ENCODE measurements around the gene SCN8A.

SCN8A gene

DNA sequence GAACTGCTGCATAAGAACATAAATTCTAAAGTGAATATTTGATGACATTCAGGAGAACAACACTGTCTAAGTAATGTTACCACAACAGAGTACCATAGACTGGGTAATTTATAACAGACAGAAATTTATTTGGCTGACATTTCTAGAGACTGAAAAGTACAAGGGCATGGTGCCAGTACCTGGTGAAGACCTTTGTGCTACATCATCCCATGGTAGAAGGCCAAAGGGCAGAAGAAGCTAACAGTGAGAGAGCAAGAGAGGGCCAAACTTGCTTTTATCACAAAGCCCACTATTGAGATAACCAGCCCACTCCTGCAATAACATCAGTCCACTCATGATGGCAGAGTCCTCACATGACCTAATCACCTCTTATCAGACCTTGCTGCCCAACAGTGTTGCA, 168.7 kb downstream of the SCN8A start:
- Histone ChIP-seq H3K9ac (ENCODE audit: low read length in 2 of 2) (no peak overlapping the region), H3K4me3 (ENCODE audit: low read length in 2 of 2) (no peak overlapping the region), H3K27me3 (ENCODE audit: control insufficient read depth in 1 of 2, insufficient read depth in 2 of 2, low read length in 2 of 2) (no peaks in the 10 kb centered on the region), H3K9me3 (ENCODE audit: control insufficient read depth in 2 of 2, low read length in 2 of 2) (no peaks in the 10 kb centered on the region), H3K4me1 (ENCODE audit: control insufficient read depth, insufficient read depth, low read length) (no peaks in the 10 kb centered on the region), H3K36me3 (ENCODE audit: control insufficient read depth in 2 of 2, insufficient read depth in 2 of 2, low read length in 2 of 2) (no peaks in the 10 kb centered on the region), H3K27ac (ENCODE audit: low read length) (no peak overlapping the region)

- Histone ChIP-seq H3K9ac (ENCODE audit: low read length in 2 of 2) (no peak overlapping the region), H3K36me3 (ENCODE audit: control insufficient read depth in 2 of 2, insufficient read depth in 2 of 2, low read length in 2 of 2) (no peaks in the 10 kb centered on the region), H3K4me3 (ENCODE audit: low read length in 2 of 2) (no peak overlapping the region), H3K4me1 (ENCODE audit: control insufficient read depth, insufficient read depth, low read length) (no peaks in the 10 kb centered on the region), H3K9me3 (ENCODE audit: control insufficient read depth in 2 of 2, low read length in 2 of 2) (no peaks in the 10 kb centered on the region), H3K27ac (ENCODE audit: low read length) (no peak overlapping the region), H3K27me3 (ENCODE audit: control insufficient read depth in 1 of 2, insufficient read depth in 2 of 2, low read length in 2 of 2) (no peaks in the 10 kb centered on the region)
These were observed 169.2 kb downstream of the SCN8A start for GRCh38 chr12:51760231-51760630.

- H3K9ac ChIP-seq (ENCODE audit: low read length in 2 of 2) = no peak overlapping the region
- H3K27me3 ChIP-seq (ENCODE audit: control insufficient read depth in 1 of 2, insufficient read depth in 2 of 2, low read length in 2 of 2) = no peaks in the 10 kb centered on the region
- H3K4me3 ChIP-seq (ENCODE audit: low read length in 2 of 2) = no peak overlapping the region
- H3K4me1 ChIP-seq (ENCODE audit: control insufficient read depth, insufficient read depth, low read length) = no peaks in the 10 kb centered on the region
- H3K27ac ChIP-seq (ENCODE audit: low read length) = no peak overlapping the region
- H3K36me3 ChIP-seq (ENCODE audit: control insufficient read depth in 2 of 2, insufficient read depth in 2 of 2, low read length in 2 of 2) = no peaks in the 10 kb centered on the region
- H3K9me3 ChIP-seq (ENCODE audit: control insufficient read depth in 2 of 2, low read length in 2 of 2) = no peaks in the 10 kb centered on the region
These were observed 172.7 kb downstream of the SCN8A start for GRCh38 chr12:51763743-51764142.

GRCh38 chr12:51766067-51766676, 175.1 kb downstream of the SCN8A start:
- H3K9me3 ChIP-seq (ENCODE audit: control insufficient read depth in 2 of 2, low read length in 2 of 2) = no peaks in the 10 kb centered on the region
- no peak overlapping the region for H3K4me3 ChIP-seq (ENCODE audit: low read length in 2 of 2)
- H3K27ac ChIP-seq (ENCODE audit: low read length) = no peak overlapping the region
- no peaks in the 10 kb centered on the region for H3K4me1 ChIP-seq (ENCODE audit: control insufficient read depth, insufficient read depth, low read length)
- H3K27me3 ChIP-seq (ENCODE audit: control insufficient read depth in 1 of 2, insufficient read depth in 2 of 2, low read length in 2 of 2) = peaks cover 0 to 4% of the 10 kb centered on the region in 2 donors
- no peak overlapping the region for H3K9ac ChIP-seq (ENCODE audit: low read length in 2 of 2)
- H3K36me3 ChIP-seq (ENCODE audit: control insufficient read depth in 2 of 2, insufficient read depth in 2 of 2, low read length in 2 of 2) = no peaks in the 10 kb centered on the region

DNA sequence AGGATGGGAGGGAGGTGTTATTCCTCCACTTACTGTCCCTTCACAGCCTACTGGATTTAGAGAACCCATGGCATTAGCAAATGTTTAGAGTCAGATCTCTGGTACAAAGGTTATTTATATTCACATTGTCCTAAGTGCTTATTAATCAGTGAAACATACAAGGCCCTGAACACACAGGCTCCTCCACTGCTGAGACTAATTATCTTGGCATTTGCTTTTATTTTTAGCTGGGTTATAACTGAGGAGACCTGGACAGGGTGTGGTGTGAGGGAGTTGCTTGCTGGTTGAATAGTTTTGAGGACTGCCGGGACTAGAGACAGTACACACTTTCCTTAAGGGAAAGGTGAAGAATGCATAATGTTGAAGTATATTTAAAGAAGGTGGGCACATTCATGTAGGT, 180.0 kb downstream of the SCN8A start:
- Histone ChIP-seq H3K36me3 (ENCODE audit: control insufficient read depth in 2 of 2, insufficient read depth in 2 of 2, low read length in 2 of 2) (no peaks in the 10 kb centered on the region), H3K9me3 (ENCODE audit: control insufficient read depth in 2 of 2, low read length in 2 of 2) (no peaks in the 10 kb centered on the region), H3K4me1 (ENCODE audit: control insufficient read depth, insufficient read depth, low read length) (no peaks in the 10 kb centered on the region), H3K9ac (ENCODE audit: low read length in 2 of 2) (no peak overlapping the region), H3K27ac (ENCODE audit: low read length) (no peak overlapping the region), H3K27me3 (ENCODE audit: control insufficient read depth in 1 of 2, insufficient read depth in 2 of 2, low read length in 2 of 2) (peaks cover 0 to 4% of the 10 kb centered on the region in 2 donors), H3K4me3 (ENCODE audit: low read length in 2 of 2) (no peak overlapping the region)

GRCh38 chr12:51773145-51773869, 182.3 kb downstream of the SCN8A start:
- Histone ChIP-seq H3K27me3 (ENCODE audit: control insufficient read depth in 1 of 2, insufficient read depth in 2 of 2, low read length in 2 of 2) (peaks cover 0 to 4% of the 10 kb centered on the region in 2 donors), H3K9me3 (ENCODE audit: control insufficient read depth in 2 of 2, low read length in 2 of 2) (no peaks in the 10 kb centered on the region), H3K27ac (ENCODE audit: low read length) (no peak overlapping the region), H3K4me3 (ENCODE audit: low read length in 2 of 2) (no peak overlapping the region), H3K9ac (ENCODE audit: low read length in 2 of 2) (no peak overlapping the region), H3K4me1 (ENCODE audit: control insufficient read depth, insufficient read depth, low read length) (no peaks in the 10 kb centered on the region), H3K36me3 (ENCODE audit: control insufficient read depth in 2 of 2, insufficient read depth in 2 of 2, low read length in 2 of 2) (no peaks in the 10 kb centered on the region)

GRCh38 chr12:51774933-51775332, 183.9 kb downstream of the SCN8A start:
- Histone ChIP-seq H3K27me3 (ENCODE audit: control insufficient read depth in 1 of 2, insufficient read depth in 2 of 2, low read length in 2 of 2) (no peaks in the 10 kb centered on the region), H3K4me3 (ENCODE audit: low read length in 2 of 2) (no peak overlapping the region)

DNA sequence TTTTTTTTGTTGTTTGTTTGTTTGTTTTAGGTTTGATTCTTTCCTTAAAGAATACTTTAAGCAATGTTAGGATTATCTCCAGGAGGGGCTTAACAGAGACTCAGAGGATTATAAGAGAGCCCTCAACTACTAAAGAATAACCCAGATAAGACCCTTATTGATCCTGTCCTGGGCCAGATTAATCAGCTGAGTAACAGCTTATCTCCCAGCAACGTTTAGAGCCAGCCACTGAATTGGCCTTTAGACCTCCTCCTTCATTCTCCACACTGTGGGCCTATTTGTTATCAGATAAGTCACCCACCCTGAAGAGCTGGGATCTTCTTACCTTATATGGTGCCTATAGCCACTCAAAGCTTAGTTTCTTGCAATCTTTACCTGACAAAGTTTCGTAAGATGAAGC, 186.4 kb downstream of the SCN8A start:
- Histone ChIP-seq H3K9me3 (ENCODE audit: control insufficient read depth in 2 of 2, low read length in 2 of 2) (no peaks in the 10 kb centered on the region), H3K27ac (ENCODE audit: low read length) (no peak overlapping the region), H3K9ac (ENCODE audit: low read length in 2 of 2) (no peak overlapping the region), H3K4me1 (ENCODE audit: control insufficient read depth, insufficient read depth, low read length) (no peaks in the 10 kb centered on the region), H3K4me3 (ENCODE audit: low read length in 2 of 2) (no peak overlapping the region), H3K27me3 (ENCODE audit: control insufficient read depth in 1 of 2, insufficient read depth in 2 of 2, low read length in 2 of 2) (peaks cover 0 to 2% of the 10 kb centered on the region in 2 donors), H3K36me3 (ENCODE audit: control insufficient read depth in 2 of 2, insufficient read depth in 2 of 2, low read length in 2 of 2) (no peaks in the 10 kb centered on the region)

More at GRCh38 chr12:51774933-51775332, 183.9 kb downstream of the SCN8A start:
- Histone ChIP-seq H3K9ac (ENCODE audit: low read length in 2 of 2) (no peak overlapping the region), H3K27ac (ENCODE audit: low read length) (no peak overlapping the region), H3K9me3 (ENCODE audit: control insufficient read depth in 2 of 2, low read length in 2 of 2) (no peaks in the 10 kb centered on the region), H3K36me3 (ENCODE audit: control insufficient read depth in 2 of 2, insufficient read depth in 2 of 2, low read length in 2 of 2) (no peaks in the 10 kb centered on the region), H3K4me1 (ENCODE audit: control insufficient read depth, insufficient read depth, low read length) (no peaks in the 10 kb centered on the region)

- Histone ChIP-seq H3K4me3 (ENCODE audit: low read length in 2 of 2) (no peak overlapping the region), H3K9ac (ENCODE audit: low read length in 2 of 2) (no peak overlapping the region), H3K9me3 (ENCODE audit: control insufficient read depth in 2 of 2, low read length in 2 of 2) (no peaks in the 10 kb centered on the region), H3K27me3 (ENCODE audit: control insufficient read depth in 1 of 2, insufficient read depth in 2 of 2, low read length in 2 of 2) (peaks cover 0 to 2% of the 10 kb centered on the region in 2 donors), H3K27ac (ENCODE audit: low read length) (no peak overlapping the region), H3K36me3 (ENCODE audit: control insufficient read depth in 2 of 2, insufficient read depth in 2 of 2, low read length in 2 of 2) (no peaks in the 10 kb centered on the region), H3K4me1 (ENCODE audit: control insufficient read depth, insufficient read depth, low read length) (no peaks in the 10 kb centered on the region)
These were observed 186.9 kb downstream of the SCN8A start for GRCh38 chr12:51777973-51778372.

GRCh38 chr12:51779876-51780275, 188.8 kb downstream of the SCN8A start:
- H3K9ac ChIP-seq (ENCODE audit: low read length in 2 of 2) = no peak overlapping the region
- H3K27me3 ChIP-seq (ENCODE audit: control insufficient read depth in 1 of 2, insufficient read depth in 2 of 2, low read length in 2 of 2) = peaks cover 0 to 2% of the 10 kb centered on the region in 2 donors
- H3K4me3 ChIP-seq (ENCODE audit: low read length in 2 of 2) = no peak overlapping the region
- H3K36me3 ChIP-seq (ENCODE audit: control insufficient read depth in 2 of 2, insufficient read depth in 2 of 2, low read length in 2 of 2) = no peaks in the 10 kb centered on the region
- no peaks in the 10 kb centered on the region for H3K9me3 ChIP-seq (ENCODE audit: control insufficient read depth in 2 of 2, low read length in 2 of 2)
- no peaks in the 10 kb centered on the region for H3K4me1 ChIP-seq (ENCODE audit: control insufficient read depth, insufficient read depth, low read length)
- no peak overlapping the region for H3K27ac ChIP-seq (ENCODE audit: low read length)

- Histone ChIP-seq H3K4me1 (ENCODE audit: control insufficient read depth, insufficient read depth, low read length) (no peaks in the 10 kb centered on the region), H3K9me3 (ENCODE audit: control insufficient read depth in 2 of 2, low read length in 2 of 2) (no peaks in the 10 kb centered on the region)
These were observed 193.7 kb downstream of the SCN8A start for GRCh38 chr12:51784688-51785087.

More at GRCh38 chr12:51784688-51785087, 193.7 kb downstream of the SCN8A start:
- Histone ChIP-seq H3K4me3 (ENCODE audit: low read length in 2 of 2) (no peak overlapping the region), H3K27me3 (ENCODE audit: control insufficient read depth in 1 of 2, insufficient read depth in 2 of 2, low read length in 2 of 2) (peaks cover 0 to 2% of the 10 kb centered on the region in 2 donors), H3K36me3 (ENCODE audit: control insufficient read depth in 2 of 2, insufficient read depth in 2 of 2, low read length in 2 of 2) (no peaks in the 10 kb centered on the region), H3K27ac (ENCODE audit: low read length) (no peak overlapping the region), H3K9ac (ENCODE audit: low read length in 2 of 2) (no peak overlapping the region)
